K562 (cell line): ENCODE data around the gene LOXL3. TPM values are rescaled to one million over a fixed set of nuclear protein-coding genes. Genes with fewer than 3 reads are reported as not detected.

Source experiments
- ATF4 ChIP-seq: fragments of 450-650 bp; formaldehyde crosslinking; IDR thresholded peaks from 2 replicates; pipeline ENCODE4 v1.4.0; 2022; ENCODE audit warnings: mild to moderate bottlenecking, moderate library complexity
- CBFA2T3 ChIP-seq: fragments of 450-650 bp; IDR thresholded peaks from 2 replicates; pipeline ENCODE4 v1.6.1; 2017
- CHD4 ChIP-seq: fragments of 200-600 bp; sonication (generic); IDR thresholded peaks from 3 replicates; pipeline ENCODE4 v1.6.1; 2012; ENCODE audit warnings: low read depth, mild to moderate bottlenecking, mixed read lengths, low read length, inconsistent platforms; ENCODE audit not compliant: insufficient read depth, insufficient replicate concordance, poor library complexity, severe bottlenecking
- E2F4 ChIP-seq: sonication (generic); formaldehyde crosslinking; IDR thresholded peaks from 2 replicates; pipeline ENCODE4 v1.8.0; 2022; ENCODE audit warnings: mild to moderate bottlenecking, low read depth, missing genetic modification reagents
- ELK3 ChIP-seq: fragments of 450-650 bp; formaldehyde crosslinking; IDR thresholded peaks from 2 replicates; pipeline ENCODE4 v1.4.0; 2020; ENCODE audit warnings: mild to moderate bottlenecking
- L3MBTL2 ChIP-seq: fragments of 450-650 bp; IDR thresholded peaks from 2 replicates; pipeline ENCODE4 v1.6.1; 2016; ENCODE audit warnings: mild to moderate bottlenecking, moderate library complexity
- MCM5 ChIP-seq: fragments of 450-650 bp; IDR thresholded peaks from 2 replicates; pipeline ENCODE4 v1.6.1; 2016; ENCODE audit warnings: low read depth
- MYNN ChIP-seq, 2 experiments: sonication (generic); formaldehyde crosslinking in 1 of 2; IDR thresholded peaks; 2 replicates each; pipeline versions ENCODE4 v1.5.0 to v1.6.1; 2016 to 2020; ENCODE audit warnings: antibody characterized with exemption in 1 of 2, missing genetic modification reagents in 1 of 2
- PURB ChIP-seq: sonication (generic); formaldehyde crosslinking; IDR thresholded peaks from 2 replicates; pipeline ENCODE4 v1.9.0; 2021; ENCODE audit warnings: low read depth, mild to moderate bottlenecking, missing genetic modification reagents
- RAD51 ChIP-seq: fragments of 450-650 bp; IDR thresholded peaks from 2 replicates; pipeline ENCODE4 v1.7.1; 2016; ENCODE audit warnings: low read depth, mild to moderate bottlenecking, borderline replicate concordance
- RBM39 ChIP-seq: fragments of 200-400 bp; formaldehyde crosslinking; optimal IDR thresholded peaks from 2 replicates; pipeline ENCODE3; 2018; ENCODE audit warnings: low read depth, low read length
- SMARCE1 ChIP-seq: fragments of 450-650 bp; IDR thresholded peaks from 2 replicates; pipeline ENCODE4 v1.7.1; 2016; ENCODE audit warnings: mild to moderate bottlenecking
- SRF ChIP-seq, 2 experiments: fragments of 250-450, 450-650 bp in 1 of 2; sonication (Bioruptor Pico) in 1 of 2; sonication (generic) in 1 of 2; formaldehyde crosslinking; IDR thresholded peaks; 2 replicates each; pipeline versions ENCODE4 v1.5.0 to v1.5.1; 2020 to 2022; ENCODE audit warnings: mild to moderate bottlenecking in 1 of 2, missing genetic modification reagents in 1 of 2
- THAP7 ChIP-seq: fragments of 250-450 bp; sonication (Bioruptor Pico); IDR thresholded peaks from 2 replicates; pipeline ENCODE4 v1.5.0; 2021
- USF1 ChIP-seq: sonication (generic); formaldehyde crosslinking; IDR thresholded peaks from 2 replicates; pipeline ENCODE4 v1.9.0; 2022; ENCODE audit warnings: mild to moderate bottlenecking, missing genetic modification reagents
- ZKSCAN8 ChIP-seq: fragments of 200-800 bp; sonication (Bioruptor generic); IDR thresholded peaks from 2 replicates; pipeline ENCODE4 v1.6.1; 2016; ENCODE audit warnings: missing genetic modification characterization, missing compliant biosample characterization
- ZNF280B ChIP-seq: fragments of 250-450 bp; sonication (Bioruptor Pico); IDR thresholded peaks from 2 replicates; pipeline ENCODE4 v1.5.1; 2021; ENCODE audit warnings: mild to moderate bottlenecking
- ZNF311 ChIP-seq: fragments of 250-450 bp; sonication (Bioruptor Pico); IDR thresholded peaks from 2 replicates; pipeline ENCODE4 v1.4.0; 2020; ENCODE audit warnings: mild to moderate bottlenecking, moderate library complexity
- ZNF511 ChIP-seq: sonication (generic); formaldehyde crosslinking; IDR thresholded peaks from 2 replicates; pipeline ENCODE4 v1.8.0; 2022; ENCODE audit warnings: mild to moderate bottlenecking, missing genetic modification reagents
- ZNF551 ChIP-seq: fragments of 250-450 bp; sonication (Bioruptor Pico); IDR thresholded peaks from 2 replicates; pipeline ENCODE4 v1.5.0; 2021; ENCODE audit warnings: mild to moderate bottlenecking, moderate library complexity
- ZSCAN32 ChIP-seq: fragments of 450-650 bp; formaldehyde crosslinking; IDR thresholded peaks from 2 replicates; pipeline ENCODE4 v1.4.0; 2020; ENCODE audit warnings: mild to moderate bottlenecking, moderate library complexity
- polyA plus RNA-seq, 8 experiments: library from polyadenylated mRNA; depleted of rRNA in 4 of 8; stranded (reverse) in 5 of 8; unstranded in 3 of 8; fragments of >200 nt; fragmentation: Nextera tagmentation in 2 of 8; fragmentation: Illumina TruSeq in 1 of 8; extraction: Ambion mirVana in 2 of 8; extraction: Trizol in 1 of 8; gene quantifications; 2 replicates each; pipeline versions ENCODE4 v1.2.1 to v1.2.3, GENCODE V29; 2011 to 2014; ENCODE audit warnings: inconsistent platforms in 1 of 8, missing spikeins in 1 of 8
- total RNA-seq, 7 experiments: library from RNA; depleted of rRNA in 6 of 7; stranded (reverse); fragments of >200 nt in 6 of 7; fragmentation: Illumina TruSeq in 2 of 7; extraction: Trizol in 2 of 7; gene quantifications; 2 replicates each; pipeline versions ENCODE4 v1.2.1 to v1.2.3, GENCODE V29; 2011 to 2021; ENCODE audit warnings: low replicate concordance in 1 of 7

Gene LOXL3
- total and polyA plus RNA-seq, 9 of the 15 experiments (the other 6 are each of a cell fraction or from before 2014, with no cell fraction given), result 0.22 to 0.99 (median 0.31) TPM

- no peak for TF ChIP-seq ZNF311
- TF ChIP-seq ZNF511, result peak; percentile 26
- TF ChIP-seq MCM5, result no peak
- TF ChIP-seq ZSCAN32 (CRISPR knock-in tag), result no peak; the same call in 1 of the 2 replicates
- TF ChIP-seq ZNF551, result no peak
- no peak for TF ChIP-seq ELK3 (CRISPR knock-in tag)
- no peak for TF ChIP-seq CHD4
- peak; percentile 29; the same call in 1 of the 2 replicates for TF ChIP-seq CBFA2T3
- TF ChIP-seq E2F4, result no peak
- peak in 1 of 2 experiments; percentile 77; a peak in 2 of 4 replicates for TF ChIP-seq SRF (CRISPR knock-in tag; IDR thresholded peaks at IDR 0.05)
- TF ChIP-seq ATF4 (CRISPR knock-in tag), result no peak
- no peak for TF ChIP-seq SMARCE1
- no peak for TF ChIP-seq RBM39
- no peak for TF ChIP-seq ZKSCAN8 (CRISPR knock-in tag)
- peak; percentile 90 for TF ChIP-seq USF1
- TF ChIP-seq ZNF280B (CRISPR knock-in tag), result no peak
- TF ChIP-seq PURB (CRISPR knock-in tag), result no peak
- TF ChIP-seq RAD51, result no peak; the same call in 1 of the 2 replicates
- no peak for TF ChIP-seq THAP7 (CRISPR knock-in tag)
- no peak for TF ChIP-seq MYNN (IDR thresholded peaks at IDR 0.05)
- TF ChIP-seq MYNN (CRISPR knock-in tag; IDR thresholded peaks at IDR 0.05), result no peak
- no peak; the same call in none of the 2 replicates for TF ChIP-seq L3MBTL2
Measured at GRCh38 chr2:74507145-74507925, 46.4 kb downstream of the LOXL3 start, which contains the start of gene PCGF1 (continued).
